ENCODE data around the gene SYTL1.

Gene SYTL1

DNA sequence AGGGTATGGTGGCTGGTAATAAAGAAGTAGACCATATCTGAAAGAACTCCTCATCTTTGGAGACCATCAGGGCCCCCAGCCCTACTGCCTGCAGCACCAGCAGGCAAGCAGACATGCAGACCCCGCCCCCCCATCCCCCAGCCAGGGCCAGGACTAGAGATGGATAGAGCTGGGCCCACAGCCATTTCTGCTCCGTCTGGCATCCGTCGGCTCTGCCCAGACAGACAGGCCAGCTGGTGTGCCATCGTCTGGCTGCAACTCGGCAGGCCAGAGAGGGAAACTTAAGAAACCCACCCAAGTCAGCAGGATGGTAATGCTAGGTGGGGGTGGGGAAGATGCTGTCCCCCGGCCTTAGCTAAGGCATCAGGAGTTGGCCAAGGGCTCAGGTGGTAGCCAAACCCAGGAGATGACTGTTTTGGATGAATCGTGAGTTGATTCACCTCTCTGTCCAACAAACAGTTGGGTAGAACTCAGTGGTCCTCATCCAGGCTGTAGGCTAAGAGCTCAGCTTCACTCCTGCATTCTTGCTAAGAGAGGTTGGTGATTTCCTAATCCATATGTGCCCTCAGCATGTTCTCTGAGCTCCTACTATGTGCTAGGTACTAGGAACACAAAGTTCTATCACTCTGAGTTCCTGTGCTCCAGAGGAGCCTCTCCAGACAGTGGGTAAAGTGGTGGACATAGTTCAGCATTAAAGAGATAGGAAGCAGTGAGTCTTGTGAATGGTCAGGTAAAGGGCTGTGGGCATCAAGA, 43.0 kb upstream of the SYTL1 start:
- no peaks in the 10 kb centered on the region for H3K79me1 ChIP-seq (ENCODE audit: low read length)
- H3K4me2 ChIP-seq (ENCODE audit: low read length) = no peak overlapping the region
- no peak overlapping the region for H3K4me3 ChIP-seq (ENCODE audit: low read length)

DNA sequence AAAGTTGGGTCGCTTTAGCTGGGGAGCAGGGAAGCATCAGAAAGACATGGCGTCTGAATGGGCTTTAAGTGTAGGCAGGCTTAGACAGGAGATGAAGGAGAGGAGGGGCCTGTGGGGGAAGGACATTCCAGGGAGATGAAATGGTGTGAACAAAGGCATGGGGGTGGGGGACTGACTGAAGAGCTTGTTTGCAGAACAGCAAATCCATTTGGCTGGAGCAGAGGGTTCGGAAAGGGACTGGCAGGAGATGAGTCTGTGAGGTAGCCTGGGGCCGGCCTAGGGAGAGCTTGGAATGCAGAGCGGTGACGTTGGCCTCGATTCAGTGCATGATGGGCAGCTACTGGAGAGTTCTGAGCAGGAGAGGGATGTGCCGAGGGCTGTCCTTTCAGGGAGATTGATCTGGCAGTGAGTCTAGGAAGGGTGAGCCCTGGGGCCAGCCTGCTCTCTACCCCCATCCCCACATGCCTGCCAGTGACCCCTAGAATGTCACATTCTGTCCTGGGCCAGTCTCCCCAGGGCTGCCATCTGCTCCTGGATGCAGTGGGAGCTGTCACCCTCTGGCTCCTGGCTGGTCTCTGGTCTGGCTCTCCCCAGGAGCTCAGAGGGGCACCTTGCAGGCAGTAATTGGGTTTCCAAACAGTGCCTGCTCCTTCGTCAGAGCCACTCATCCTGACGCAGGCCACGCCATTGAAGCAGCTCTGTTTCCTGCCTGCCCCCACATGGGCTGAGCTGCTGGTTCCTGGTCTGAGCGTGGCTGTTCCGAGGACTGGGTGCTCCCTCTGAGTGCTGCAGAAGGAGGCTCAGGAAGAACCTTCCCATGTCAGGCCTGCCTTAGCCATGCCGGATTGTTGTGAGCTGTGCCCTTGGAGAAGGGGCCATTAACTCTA, 42.2 kb upstream of the SYTL1 start:
- no CpG with 5 or more reads among the region's 14 CpGs for WGBS (ENCODE audit: extremely low coverage, insufficient coverage, low lambda C conversion rate)
- peak overlapping the region; percentile 72 for H3K4ac ChIP-seq (ENCODE audit: low read depth, low read length)
- H3K27ac ChIP-seq (ENCODE audit: low read depth, low read length) = peak overlapping the region; percentile 85
- no peaks in the 10 kb centered on the region for H3K36me3 ChIP-seq (ENCODE audit: control insufficient read depth, insufficient read depth, low read length)
- peak overlapping the region; percentile 50 for H3K9ac ChIP-seq (ENCODE audit: low read length)
- H2BK15ac ChIP-seq (replicated peaks; ENCODE audit: low read depth) = no peak overlapping the region
- H2BK5ac ChIP-seq (ENCODE audit: low read length) = peak overlapping the region; percentile 82
- no peak overlapping the region for H3K4me3 ChIP-seq (ENCODE audit: low read length)
- no peak overlapping the region for H4K8ac ChIP-seq (ENCODE audit: low read depth, low read length)
- H3K4me2 ChIP-seq (ENCODE audit: low read length) = no peak overlapping the region
- peak overlapping the region; percentile 97 for H3K23ac ChIP-seq (ENCODE audit: low read length)
- peak overlapping the region; percentile 81 for H3K56ac ChIP-seq (ENCODE audit: low read length)
- H4K5ac ChIP-seq (ENCODE audit: low read length) = no peak overlapping the region
- no peaks in the 10 kb centered on the region for H3K79me2 ChIP-seq (ENCODE audit: control insufficient read depth, insufficient read depth, low read length)
- DNase-seq = peak; percentile 99
- no peaks in the 10 kb centered on the region for H3K79me1 ChIP-seq (ENCODE audit: low read length)
- H2BK120ac ChIP-seq (ENCODE audit: low read depth, low read length) = no peak overlapping the region
- H3K18ac ChIP-seq (ENCODE audit: low read length) = no peak overlapping the region
- H3K27me3 ChIP-seq (ENCODE audit: insufficient read depth, low read length, poor library complexity) = no peaks in the 10 kb centered on the region
- peak overlapping the region; percentile 22 for H2AK5ac ChIP-seq (ENCODE audit: low read length)
- H3K4me1 ChIP-seq (ENCODE audit: control insufficient read depth, low read depth, low read length) = peaks cover 13% of the 10 kb centered on the region

More for the DNA sequence above, 43.0 kb upstream of the SYTL1 start:
- peak overlapping the region; percentile 1 for H3K4ac ChIP-seq (ENCODE audit: low read depth, low read length)
- H2BK5ac ChIP-seq (ENCODE audit: low read length) = peak overlapping the region; percentile 82
- no peaks in the 10 kb centered on the region for H3K79me2 ChIP-seq (ENCODE audit: control insufficient read depth, insufficient read depth, low read length)
- no peak overlapping the region for H4K5ac ChIP-seq (ENCODE audit: low read length)
- H4K8ac ChIP-seq (ENCODE audit: low read depth, low read length) = no peak overlapping the region
- no peak for DNase-seq
- peaks cover 13% of the 10 kb centered on the region for H3K4me1 ChIP-seq (ENCODE audit: control insufficient read depth, low read depth, low read length)
- H2BK120ac ChIP-seq (ENCODE audit: low read depth, low read length) = no peak overlapping the region
- peak overlapping the region; percentile 21 for H3K18ac ChIP-seq (ENCODE audit: low read length)
- no CpG with 5 or more reads among the region's 8 CpGs for WGBS (ENCODE audit: extremely low coverage, insufficient coverage, low lambda C conversion rate)
- H3K27ac ChIP-seq (ENCODE audit: low read depth, low read length) = peak overlapping the region; percentile 63
- H3K36me3 ChIP-seq (ENCODE audit: control insufficient read depth, insufficient read depth, low read length) = no peaks in the 10 kb centered on the region
- H3K23ac ChIP-seq (ENCODE audit: low read length) = peak overlapping the region; percentile 97
- peak overlapping the region; percentile 50 for H3K9ac ChIP-seq (ENCODE audit: low read length)
- H2BK15ac ChIP-seq (replicated peaks; ENCODE audit: low read depth) = no peak overlapping the region
- peak overlapping the region; percentile 45 for H3K56ac ChIP-seq (ENCODE audit: low read length)
- no peaks in the 10 kb centered on the region for H3K27me3 ChIP-seq (ENCODE audit: insufficient read depth, low read length, poor library complexity)
- peak overlapping the region; percentile 35 for H2AK5ac ChIP-seq (ENCODE audit: low read length)

DNA sequence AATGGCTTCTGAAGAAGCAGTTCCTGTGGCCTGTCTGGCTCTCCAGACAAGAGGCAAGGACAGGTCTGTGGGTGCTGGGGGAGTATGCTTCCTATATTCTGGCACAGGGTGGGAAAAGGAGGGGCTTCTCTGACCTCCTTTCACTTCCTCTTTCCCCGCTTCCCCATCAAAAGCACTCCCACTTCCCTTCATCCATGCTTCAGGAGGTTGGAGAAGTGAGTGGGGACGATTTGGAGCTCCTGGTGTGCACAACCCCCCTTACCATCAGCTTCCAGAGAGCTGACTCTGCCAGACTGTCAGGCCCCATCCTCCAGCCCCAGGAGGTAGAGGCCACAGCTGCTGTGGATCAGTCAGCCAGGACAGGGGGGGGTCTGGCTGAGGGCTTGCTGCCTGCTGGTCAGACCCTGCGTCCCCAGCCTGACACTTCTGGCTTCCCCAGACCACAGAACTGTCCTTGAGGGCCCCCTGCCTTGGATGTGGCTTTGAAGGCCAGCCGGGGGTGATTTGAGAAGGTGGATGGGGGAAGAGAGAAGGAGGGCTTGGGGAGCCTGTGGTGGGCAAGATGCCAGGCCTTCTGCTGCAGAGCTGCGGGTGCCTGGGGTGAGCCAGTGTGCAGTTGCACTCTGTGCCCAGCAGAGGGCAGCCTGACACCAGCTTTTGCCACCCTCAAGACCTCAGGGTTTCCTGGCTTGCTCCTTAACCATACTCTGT, 41.3 kb upstream of the SYTL1 start:
- no peaks in the 10 kb centered on the region for H3K79me1 ChIP-seq (ENCODE audit: low read length)
- no peaks in the 10 kb centered on the region for H3K36me3 ChIP-seq (ENCODE audit: control insufficient read depth, insufficient read depth, low read length)
- H3K4me1 ChIP-seq (ENCODE audit: control insufficient read depth, low read depth, low read length) = peaks cover 13% of the 10 kb centered on the region
- no peak overlapping the region for H2AK5ac ChIP-seq (ENCODE audit: low read length)
- no peaks in the 10 kb centered on the region for H3K27me3 ChIP-seq (ENCODE audit: insufficient read depth, low read length, poor library complexity)
- no peak overlapping the region for H2BK5ac ChIP-seq (ENCODE audit: low read length)
- no peak overlapping the region for H2BK120ac ChIP-seq (ENCODE audit: low read depth, low read length)
- H3K4me3 ChIP-seq (ENCODE audit: low read length) = no peak overlapping the region
- peak overlapping the region; percentile 81 for H3K56ac ChIP-seq (ENCODE audit: low read length)
- peak overlapping the region; percentile 85 for H3K27ac ChIP-seq (ENCODE audit: low read depth, low read length)
- H2BK15ac ChIP-seq (replicated peaks; ENCODE audit: low read depth) = no peak overlapping the region
- H4K5ac ChIP-seq (ENCODE audit: low read length) = no peak overlapping the region
- peak; percentile 89 for DNase-seq
- no CpG with 5 or more reads among the region's 5 CpGs for WGBS (ENCODE audit: extremely low coverage, insufficient coverage, low lambda C conversion rate)
- peak overlapping the region; percentile 39 for H3K9ac ChIP-seq (ENCODE audit: low read length)
- no peak overlapping the region for H3K4me2 ChIP-seq (ENCODE audit: low read length)
- H4K8ac ChIP-seq (ENCODE audit: low read depth, low read length) = no peak overlapping the region
- no peaks in the 10 kb centered on the region for H3K79me2 ChIP-seq (ENCODE audit: control insufficient read depth, insufficient read depth, low read length)
- H3K18ac ChIP-seq (ENCODE audit: low read length) = no peak overlapping the region
- no peak overlapping the region for H3K4ac ChIP-seq (ENCODE audit: low read depth, low read length)
- H3K23ac ChIP-seq (ENCODE audit: low read length) = no peak overlapping the region

DNA sequence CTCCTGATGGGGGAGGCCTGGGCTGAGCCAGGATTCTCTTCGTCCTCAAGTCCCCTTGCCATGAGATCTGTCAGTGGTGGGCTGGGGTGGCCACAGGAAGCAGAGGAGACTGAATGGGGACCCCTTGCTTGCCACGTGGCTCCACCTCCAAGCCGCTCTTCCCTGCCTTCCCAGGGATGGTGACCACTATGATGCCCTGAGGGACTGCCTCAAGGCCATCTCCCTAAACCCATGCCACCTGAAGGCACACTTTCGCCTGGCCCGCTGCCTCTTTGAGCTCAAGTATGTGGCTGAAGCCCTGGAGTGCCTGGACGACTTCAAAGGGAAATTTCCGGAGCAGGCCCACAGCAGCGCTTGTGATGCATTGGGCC, 40.8 kb upstream of the SYTL1 start:
- WGBS (ENCODE audit: extremely low coverage, insufficient coverage, low lambda C conversion rate) = no CpG with 5 or more reads among the region's 8 CpGs
- no peak overlapping the region for H2BK5ac ChIP-seq (ENCODE audit: low read length)
- no peak overlapping the region for H3K4me3 ChIP-seq (ENCODE audit: low read length)
- no peak overlapping the region for H2AK5ac ChIP-seq (ENCODE audit: low read length)
- no peak overlapping the region for H3K18ac ChIP-seq (ENCODE audit: low read length)
- no peak overlapping the region for H4K8ac ChIP-seq (ENCODE audit: low read depth, low read length)
- H4K5ac ChIP-seq (ENCODE audit: low read length) = no peak overlapping the region
- DNase-seq = no peak
- H3K36me3 ChIP-seq (ENCODE audit: control insufficient read depth, insufficient read depth, low read length) = no peaks in the 10 kb centered on the region
- H3K27me3 ChIP-seq (ENCODE audit: insufficient read depth, low read length, poor library complexity) = no peaks in the 10 kb centered on the region
- no peak overlapping the region for H3K4me2 ChIP-seq (ENCODE audit: low read length)
- no peak overlapping the region for H3K27ac ChIP-seq (ENCODE audit: low read depth, low read length)
- H2BK120ac ChIP-seq (ENCODE audit: low read depth, low read length) = no peak overlapping the region
- H3K4ac ChIP-seq (ENCODE audit: low read depth, low read length) = no peak overlapping the region
- H3K9ac ChIP-seq (ENCODE audit: low read length) = peak overlapping the region; percentile 41
- no peaks in the 10 kb centered on the region for H3K79me1 ChIP-seq (ENCODE audit: low read length)
- H3K79me2 ChIP-seq (ENCODE audit: control insufficient read depth, insufficient read depth, low read length) = no peaks in the 10 kb centered on the region
- H3K23ac ChIP-seq (ENCODE audit: low read length) = no peak overlapping the region
- H3K4me1 ChIP-seq (ENCODE audit: control insufficient read depth, low read depth, low read length) = peaks cover 13% of the 10 kb centered on the region
- no peak overlapping the region for H2BK15ac ChIP-seq (replicated peaks; ENCODE audit: low read depth)
- H3K56ac ChIP-seq (ENCODE audit: low read length) = peak overlapping the region; percentile 50

- no peak overlapping the region for H2AK5ac ChIP-seq (ENCODE audit: low read length)
- no peak overlapping the region for H3K18ac ChIP-seq (ENCODE audit: low read length)
- H3K79me1 ChIP-seq (ENCODE audit: low read length) = no peaks in the 10 kb centered on the region
- H3K9ac ChIP-seq (ENCODE audit: low read length) = no peak overlapping the region
- no peak overlapping the region for H3K4ac ChIP-seq (ENCODE audit: low read depth, low read length)
- no peak overlapping the region for H3K4me3 ChIP-seq (ENCODE audit: low read length)
- H3K27me3 ChIP-seq (ENCODE audit: insufficient read depth, low read length, poor library complexity) = no peaks in the 10 kb centered on the region
- no peaks in the 10 kb centered on the region for H3K36me3 ChIP-seq (ENCODE audit: control insufficient read depth, insufficient read depth, low read length)
- H3K23ac ChIP-seq (ENCODE audit: low read length) = no peak overlapping the region
- no peak overlapping the region for H4K8ac ChIP-seq (ENCODE audit: low read depth, low read length)
- no peak overlapping the region for H3K56ac ChIP-seq (ENCODE audit: low read length)
- WGBS (ENCODE audit: extremely low coverage, insufficient coverage, low lambda C conversion rate) = no CpG with 5 or more reads among the region's 10 CpGs
- H3K4me2 ChIP-seq (ENCODE audit: low read length) = no peak overlapping the region
- no peak overlapping the region for H3K27ac ChIP-seq (ENCODE audit: low read depth, low read length)
- no peak overlapping the region for H2BK15ac ChIP-seq (replicated peaks; ENCODE audit: low read depth)
- H2BK5ac ChIP-seq (ENCODE audit: low read length) = no peak overlapping the region
- DNase-seq = no peak
- no peak overlapping the region for H4K5ac ChIP-seq (ENCODE audit: low read length)
- no peaks in the 10 kb centered on the region for H3K79me2 ChIP-seq (ENCODE audit: control insufficient read depth, insufficient read depth, low read length)
- no peak overlapping the region for H2BK120ac ChIP-seq (ENCODE audit: low read depth, low read length)
- peaks cover 13% of the 10 kb centered on the region for H3K4me1 ChIP-seq (ENCODE audit: control insufficient read depth, low read depth, low read length)
Observed at GRCh38 chr1:27301582-27302199, 40.1 kb upstream of the SYTL1 start.

All from mesendoderm (in vitro differentiated cells).